Right atrium auricular region (tissue), 2 donors: ENCODE data around the gene GPHA2. TPM values are rescaled to one million over a fixed set of nuclear protein-coding genes. Genes with fewer than 3 reads are reported as not detected.

ENCODE experiments used
- DNase-seq: peaks from one replicate; pipeline ENCODE4 v3.0.0-alpha.2; 2019; ENCODE audit warnings: low spot score
- H3K27ac ChIP-seq, 2 donors: fragments of 200-600 bp; sonication (generic); 1 replicate in 1 of 2; 2 replicates in 1 of 2; pipeline ENCODE4 v1.5.1; 2016 to 2019
- H3K27me3 ChIP-seq, 2 donors: fragments of 200-600 bp; sonication (generic); one replicate each; pipeline versions ENCODE4 v1.5.1 to v1.6.0; 2017 to 2019
- H3K36me3 ChIP-seq: fragments of 200-600 bp; sonication (generic); one replicate; pipeline ENCODE4 v1.5.1; 2016
- H3K4me1 ChIP-seq, 2 donors: fragments of 200-600 bp; sonication (generic); one replicate each; pipeline versions ENCODE4 v1.5.1 to v1.6.0; 2017 to 2019
- H3K4me3 ChIP-seq, 2 donors: fragments of 200-600 bp; sonication (generic); 1 replicate in 1 of 2; 2 replicates in 1 of 2; pipeline ENCODE4 v1.5.1; 2017 to 2019; ENCODE audit warnings: mild to moderate bottlenecking in 1 of 2, moderate library complexity in 1 of 2
- H3K9me3 ChIP-seq, 2 donors: fragments of 200-600 bp; sonication (generic); one replicate each; pipeline ENCODE4 v1.5.1; 2019
- CTCF ChIP-seq, 2 donors: fragments of 200-600 bp; sonication (generic); IDR thresholded peaks; one replicate each; pipeline ENCODE4 v1.5.1; 2019; ENCODE audit warnings: antibody characterized with exemption in 2 of 2
- total RNA-seq, 2 donors: library from RNA; depleted of rRNA; stranded (reverse); fragments of >200 nt; gene quantifications; one replicate each; pipeline ENCODE4 v1.1.0, GENCODE V29; 2016

GPHA2 gene
- total RNA-seq, 2 donors from 2014 or later, result not detected

GRCh38 chr11:64969209-64969608, 33.5 kb upstream of the GPHA2 start:
- Histone ChIP-seq H3K27ac (no peak overlapping the region), H3K9me3 (no peaks in the 10 kb centered on the region), H3K36me3 (no peaks in the 10 kb centered on the region), H3K4me3 (no peak overlapping the region), H3K27me3 (no peaks in the 10 kb centered on the region), H3K4me1 (peaks cover 0 to 14% of the 10 kb centered on the region in 2 donors)
- no peak for DNase-seq
- TF ChIP-seq CTCF (IDR thresholded peaks at IDR 0.05), result no peak

GRCh38 chr11:64967375-64967774, 31.7 kb upstream of the GPHA2 start:
- no peaks in the 10 kb centered on the region for H3K9me3 ChIP-seq
- TF ChIP-seq CTCF (IDR thresholded peaks at IDR 0.05), result no peak
- DNase-seq, result no peak
- H3K27me3 ChIP-seq, result no peaks in the 10 kb centered on the region
- no peak overlapping the region for H3K27ac ChIP-seq
- H3K4me1 ChIP-seq, result peaks cover 0 to 11% of the 10 kb centered on the region in 2 donors
- H3K4me3 ChIP-seq, result no peak overlapping the region
- H3K36me3 ChIP-seq, result no peaks in the 10 kb centered on the region

- no peak overlapping the region for H3K27ac ChIP-seq
- H3K27me3 ChIP-seq, result no peaks in the 10 kb centered on the region
- no peaks in the 10 kb centered on the region for H3K36me3 ChIP-seq
- TF ChIP-seq CTCF (IDR thresholded peaks at IDR 0.05), result no peak
- H3K4me1 ChIP-seq, result no peaks in the 10 kb centered on the region
- H3K4me3 ChIP-seq, result no peak overlapping the region
- no peaks in the 10 kb centered on the region for H3K9me3 ChIP-seq
- DNase-seq, result no peak
These were observed 27.5 kb upstream of the GPHA2 start for GRCh38 chr11:64963072-64963631.

- no peak for TF ChIP-seq CTCF (IDR thresholded peaks at IDR 0.05)
- no peaks in the 10 kb centered on the region for H3K4me1 ChIP-seq
- H3K27ac ChIP-seq, result no peak overlapping the region
- no peak overlapping the region for H3K4me3 ChIP-seq
- no peaks in the 10 kb centered on the region for H3K9me3 ChIP-seq
- H3K27me3 ChIP-seq, result no peaks in the 10 kb centered on the region
- no peak for DNase-seq
- no peaks in the 10 kb centered on the region for H3K36me3 ChIP-seq
These were observed 25.0 kb upstream of the GPHA2 start for GRCh38 chr11:64960719-64961118.

- no peak for DNase-seq
- Histone ChIP-seq H3K27me3 (no peaks in the 10 kb centered on the region), H3K27ac (no peak overlapping the region), H3K36me3 (no peaks in the 10 kb centered on the region), H3K4me1 (no peaks in the 10 kb centered on the region), H3K4me3 (no peak overlapping the region), H3K9me3 (no peaks in the 10 kb centered on the region)
- TF ChIP-seq CTCF (IDR thresholded peaks at IDR 0.05), result no peak
These were observed 23.8 kb upstream of the GPHA2 start for GRCh38 chr11:64959498-64959897.

DNA sequence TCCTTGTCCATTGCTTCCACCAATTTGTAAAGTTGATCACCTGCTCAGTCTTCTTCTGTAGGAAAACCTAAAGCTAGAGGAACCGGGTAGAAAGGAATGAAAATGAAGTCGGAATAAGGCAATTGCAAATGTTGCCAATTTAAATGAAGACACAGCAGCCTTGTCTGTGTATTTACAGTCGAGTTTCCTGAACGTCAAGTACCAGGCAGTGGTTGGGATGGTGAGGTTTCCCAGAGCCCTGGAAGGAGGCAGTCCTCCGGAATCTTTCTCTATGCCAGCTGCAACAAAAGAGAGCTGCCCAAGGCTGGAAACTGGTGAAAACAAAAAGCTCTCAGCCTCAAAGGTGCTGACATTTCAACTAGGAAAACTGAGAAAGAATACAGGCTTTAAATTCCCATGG, 18.5 kb upstream of the GPHA2 start:
- Histone ChIP-seq H3K9me3 (no peaks in the 10 kb centered on the region), H3K4me3 (no peak overlapping the region), H3K27me3 (no peaks in the 10 kb centered on the region), H3K27ac (no peak overlapping the region), H3K4me1 (no peaks in the 10 kb centered on the region), H3K36me3 (no peaks in the 10 kb centered on the region)
- no peak for DNase-seq
- no peak for TF ChIP-seq CTCF (IDR thresholded peaks at IDR 0.05)
